Lower leg skin (tissue), 4 donors: ENCODE measurements around the gene EPB41L4B. TPM values are rescaled to one million over a fixed set of nuclear protein-coding genes. Genes with fewer than 3 reads are reported as not detected.
"Not testable (repeated sequence)": the region's sequence is repeated elsewhere in the genome, so short reads cannot be mapped to it uniquely, and the experiment has no call there.

Source experiments
- DNase-seq, 2 donors: peaks; one replicate each; pipeline ENCODE4 v3.0.0-alpha.2; 2019; ENCODE audit warnings: low spot score in 2 of 2
- H3K4me3 ChIP-seq: fragments of 200-600 bp; sonication (generic); 2 replicates; pipeline ENCODE4 v1.5.1; 2017; ENCODE audit warnings: mild to moderate bottlenecking, low read depth; ENCODE audit not compliant: poor library complexity, severe bottlenecking
- POLR2A ChIP-seq, 2 donors: fragments of 450-650 bp; IDR thresholded peaks; one replicate each; pipeline ENCODE4 v1.6.1; 2016 to 2017; ENCODE audit warnings: antibody characterized with exemption in 2 of 2, mild to moderate bottlenecking in 1 of 2, moderate library complexity in 1 of 2
- WGBS, 2 donors: methylation state at CpG; one replicate each; pipeline ENCODE4 v1.1.5; 2018; 5-methylcytosine and 5-hydroxymethylcytosine counted together
- intact Hi-C: fragments of 100-400 bp; cut with DNase I; formaldehyde crosslinking; loops from one replicate; pipeline ENCODE4 v1.15.0; 2023; ENCODE audit warnings: low total_unique reads
- total RNA-seq, 4 donors: library from RNA; depleted of rRNA; stranded (reverse); fragments of >200 nt; gene quantifications; one replicate each; pipeline ENCODE4 v1.1.0, GENCODE V29; 2016
- TF ChIP-seq, protein P1 (sequence below), 3 donors: fragments of 450-650 bp; IDR thresholded peaks; one replicate each; pipeline ENCODE4 v1.5.1; 2016; ENCODE audit warnings: antibody characterized with exemption in 3 of 3, mild to moderate bottlenecking in 3 of 3, moderate library complexity in 2 of 3

The EPB41L4B gene
- total RNA-seq, 4 donors from 2014 or later = 15.4 to 31.6 (median 21.6) TPM

GRCh38 chr9:109295221-109296130, 25.4 kb downstream of the EPB41L4B start:
- intact Hi-C loops = no loop called here
- no peak overlapping the region for H3K4me3 ChIP-seq
- DNase-seq = no peak
- TF ChIP-seq, protein P1, sequence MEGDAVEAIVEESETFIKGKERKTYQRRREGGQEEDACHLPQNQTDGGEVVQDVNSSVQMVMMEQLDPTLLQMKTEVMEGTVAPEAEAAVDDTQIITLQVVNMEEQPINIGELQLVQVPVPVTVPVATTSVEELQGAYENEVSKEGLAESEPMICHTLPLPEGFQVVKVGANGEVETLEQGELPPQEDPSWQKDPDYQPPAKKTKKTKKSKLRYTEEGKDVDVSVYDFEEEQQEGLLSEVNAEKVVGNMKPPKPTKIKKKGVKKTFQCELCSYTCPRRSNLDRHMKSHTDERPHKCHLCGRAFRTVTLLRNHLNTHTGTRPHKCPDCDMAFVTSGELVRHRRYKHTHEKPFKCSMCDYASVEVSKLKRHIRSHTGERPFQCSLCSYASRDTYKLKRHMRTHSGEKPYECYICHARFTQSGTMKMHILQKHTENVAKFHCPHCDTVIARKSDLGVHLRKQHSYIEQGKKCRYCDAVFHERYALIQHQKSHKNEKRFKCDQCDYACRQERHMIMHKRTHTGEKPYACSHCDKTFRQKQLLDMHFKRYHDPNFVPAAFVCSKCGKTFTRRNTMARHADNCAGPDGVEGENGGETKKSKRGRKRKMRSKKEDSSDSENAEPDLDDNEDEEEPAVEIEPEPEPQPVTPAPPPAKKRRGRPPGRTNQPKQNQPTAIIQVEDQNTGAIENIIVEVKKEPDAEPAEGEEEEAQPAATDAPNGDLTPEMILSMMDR (IDR thresholded peaks at IDR 0.05) = no peak
- TF ChIP-seq POLR2A (IDR thresholded peaks at IDR 0.05) = no peak
- 76 to 78% methylated on average over 4 of the region's 4 CpGs for WGBS, 2 donors

- TF ChIP-seq, protein P1 (IDR thresholded peaks at IDR 0.05) = no peak
- TF ChIP-seq POLR2A (IDR thresholded peaks at IDR 0.05) = no peak
- no peak overlapping the region for H3K4me3 ChIP-seq
- DNase-seq = no peak
- intact Hi-C loops = no loop called here
Measured at GRCh38 chr9:109290385-109290784, 30.5 kb downstream of the EPB41L4B start.

DNA sequence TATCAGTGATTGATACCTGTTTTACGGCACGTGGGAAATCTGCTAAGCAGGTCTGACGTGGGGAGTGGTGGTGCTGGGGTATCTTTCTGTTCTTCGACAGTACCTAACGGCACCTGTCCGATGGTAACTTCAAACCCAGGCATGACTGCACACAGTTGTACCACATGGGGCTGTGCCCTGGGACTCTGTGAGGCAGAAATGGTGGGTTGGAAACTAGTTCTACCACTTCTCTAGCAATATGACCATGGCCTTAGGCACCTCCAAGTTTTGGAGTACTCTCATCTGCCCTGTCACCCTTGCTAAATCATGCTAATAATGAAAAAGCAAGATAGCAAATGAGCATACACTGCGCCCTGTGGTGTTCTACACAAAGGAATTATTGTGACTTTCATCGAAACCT, 30.9 kb downstream of the EPB41L4B start:
- DNase-seq = no peak
- no peak overlapping the region for H3K4me3 ChIP-seq
- TF ChIP-seq, protein P1 (IDR thresholded peaks at IDR 0.05) = no peak
- TF ChIP-seq POLR2A (IDR thresholded peaks at IDR 0.05) = no peak
- WGBS, 2 donors = 65 to 71% methylated on average over 8 of the region's 8 CpGs
- intact Hi-C loops = no loop called here

- no peak for DNase-seq
- WGBS, 2 donors = 56 to 60% methylated on average over 5 of the region's 5 CpGs
- H3K4me3 ChIP-seq = no peak overlapping the region
- no peak for TF ChIP-seq POLR2A (IDR thresholded peaks at IDR 0.05)
- TF ChIP-seq, protein P1 (IDR thresholded peaks at IDR 0.05) = no peak
- intact Hi-C loops = no loop called here
Measured at GRCh38 chr9:109289186-109289585, 31.7 kb downstream of the EPB41L4B start.

DNA sequence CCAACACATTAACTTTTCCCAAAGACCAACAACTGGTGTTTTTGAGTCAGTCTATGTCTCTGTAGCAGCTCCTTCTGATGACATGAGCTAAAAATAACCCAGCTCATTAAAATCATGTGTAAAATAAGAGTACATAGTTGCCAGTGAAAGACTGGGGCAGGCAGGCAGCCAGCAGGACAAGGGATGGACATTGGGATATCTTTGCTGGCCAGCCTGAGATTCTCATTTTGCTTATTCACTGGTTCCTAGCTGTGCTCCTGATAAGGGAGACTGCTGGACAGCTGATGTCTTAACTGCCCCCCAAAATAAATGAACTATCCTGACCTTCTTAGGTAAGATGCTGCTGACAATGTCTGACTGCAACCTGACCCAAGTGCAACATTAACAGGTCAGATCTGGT, 33.9 kb downstream of the EPB41L4B start:
- TF ChIP-seq POLR2A (IDR thresholded peaks at IDR 0.05) = no peak
- no peak overlapping the region for H3K4me3 ChIP-seq
- intact Hi-C loops = no loop called here
- no peak for DNase-seq

DNA sequence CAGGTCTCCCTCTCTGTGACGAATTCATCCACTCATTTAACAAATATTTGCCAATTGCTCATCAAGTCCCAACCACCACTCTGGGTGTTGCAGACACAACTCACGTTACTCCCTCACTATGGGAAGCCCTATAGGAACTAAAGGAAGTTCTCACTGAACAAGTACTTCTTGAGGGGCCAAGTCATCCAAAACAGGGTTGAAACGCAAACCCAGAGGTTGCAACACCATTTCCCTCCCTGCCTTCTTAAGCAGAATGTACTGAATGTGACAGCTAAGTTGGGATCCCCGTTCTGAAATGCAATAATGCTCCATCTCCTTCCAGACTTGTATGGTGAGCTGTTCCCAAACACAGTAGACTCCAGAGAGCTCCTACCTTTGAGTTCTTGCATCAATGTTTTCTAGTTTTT, 34.3 kb downstream of the EPB41L4B start:
- H3K4me3 ChIP-seq = no peak overlapping the region
- TF ChIP-seq, protein P1 (IDR thresholded peaks at IDR 0.05) = no peak
- no peak for TF ChIP-seq POLR2A (IDR thresholded peaks at IDR 0.05)
- intact Hi-C loops = no loop called here
- WGBS, 2 donors = 80 to 85% methylated on average over 4 of the region's 4 CpGs
- DNase-seq = no peak

DNA sequence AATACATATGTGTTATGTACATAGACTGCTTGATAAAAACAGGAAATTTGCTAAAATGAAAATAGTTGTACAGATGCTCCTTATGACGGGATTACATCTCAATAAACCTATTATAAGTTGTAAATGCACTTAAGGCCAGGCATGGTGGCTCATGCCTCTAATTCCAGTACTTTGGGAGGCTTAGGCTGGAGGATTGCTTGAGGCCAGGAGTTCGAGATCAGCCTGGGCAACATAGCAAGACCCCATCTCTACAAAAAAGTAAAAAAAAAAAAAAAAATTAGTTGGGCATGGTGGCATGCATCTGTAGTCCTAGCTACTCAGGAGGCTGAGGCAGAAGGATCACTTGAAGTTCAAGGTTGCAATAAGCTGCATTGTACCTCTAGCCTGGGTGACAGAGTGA, 37.2 kb downstream of the EPB41L4B start:
- intact Hi-C loops, H3K4me3 ChIP-seq, DNase-seq: not testable (repeated sequence)
- 84 to 86% methylated on average over 2 of the region's 2 CpGs for WGBS, 2 donors
